GM18861 (cell line): ENCODE results near the gene RASSF4.

Experiments used
- ATAC-seq: cut with Tn5 transposase; IDR thresholded peaks from one replicate; pipeline ENCODE4 v1.9.1; 2021; ENCODE audit not compliant: unreplicated experiment

Gene RASSF4

DNA sequence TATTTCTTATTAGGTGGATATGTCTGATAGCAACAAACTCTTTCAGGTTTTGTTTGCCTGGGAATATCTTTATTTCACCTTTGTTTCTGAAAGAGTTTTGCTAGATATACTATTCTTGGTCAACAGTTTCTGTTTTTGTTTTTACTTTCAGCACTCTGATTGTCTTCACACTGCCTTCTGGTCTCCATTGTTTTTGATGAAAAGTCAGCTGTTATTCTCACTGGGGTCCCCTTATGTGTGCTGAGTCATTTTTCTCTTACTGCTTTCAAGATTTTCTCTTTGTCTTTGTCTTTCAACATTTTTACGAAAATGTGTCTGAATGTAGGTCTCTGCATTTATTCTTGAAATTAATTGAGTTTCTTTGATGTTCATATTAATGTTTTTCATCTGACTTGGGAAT lies 15.2 kb upstream of the RASSF4 start:
- no peak for ATAC-seq

GRCh38 chr10:44946205-44946604 lies 13.4 kb upstream of the RASSF4 start:
- peak; percentile 51 for ATAC-seq

DNA sequence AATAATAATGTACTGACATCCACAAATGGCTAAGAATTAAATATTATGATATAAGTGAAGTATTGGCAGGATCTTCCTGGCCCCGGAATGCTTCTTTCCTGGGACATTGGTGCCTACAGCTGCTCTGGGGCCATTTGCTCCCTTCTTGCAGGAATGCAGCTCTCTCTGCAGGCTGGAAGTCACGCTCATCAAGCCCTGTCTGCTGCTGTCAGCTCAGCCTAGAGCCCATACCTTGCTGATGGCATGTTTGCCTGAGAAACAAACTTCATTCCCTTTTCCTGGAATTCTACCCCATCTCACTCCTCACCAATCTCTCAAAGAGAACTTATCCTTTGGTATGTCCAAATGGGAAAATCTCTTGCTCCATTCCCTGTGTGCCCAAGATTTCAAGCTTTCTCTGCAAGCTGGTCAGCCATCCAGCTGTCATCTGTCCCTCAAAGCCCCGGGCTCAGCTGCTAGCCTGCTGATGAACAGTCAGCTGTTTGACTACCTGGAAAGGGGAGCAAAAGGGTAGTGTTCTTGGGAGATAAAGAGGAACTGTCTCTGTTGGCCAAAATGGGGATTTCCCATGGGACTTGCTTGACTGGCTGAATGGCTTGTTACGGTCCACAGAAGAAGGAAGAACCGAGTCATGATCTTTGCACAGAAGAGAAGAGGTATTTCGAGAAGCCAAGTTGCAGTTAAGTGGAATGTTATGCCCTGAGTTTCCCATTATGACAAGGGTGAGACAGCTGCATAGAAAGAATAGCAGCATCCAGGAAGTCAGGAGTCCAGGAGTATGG lies 12.0 kb upstream of the RASSF4 start:
- peak; percentile 61 for ATAC-seq

- ATAC-seq, result no peak
Measured at GRCh38 chr10:44948642-44949041, 11.0 kb upstream of the RASSF4 start.

DNA sequence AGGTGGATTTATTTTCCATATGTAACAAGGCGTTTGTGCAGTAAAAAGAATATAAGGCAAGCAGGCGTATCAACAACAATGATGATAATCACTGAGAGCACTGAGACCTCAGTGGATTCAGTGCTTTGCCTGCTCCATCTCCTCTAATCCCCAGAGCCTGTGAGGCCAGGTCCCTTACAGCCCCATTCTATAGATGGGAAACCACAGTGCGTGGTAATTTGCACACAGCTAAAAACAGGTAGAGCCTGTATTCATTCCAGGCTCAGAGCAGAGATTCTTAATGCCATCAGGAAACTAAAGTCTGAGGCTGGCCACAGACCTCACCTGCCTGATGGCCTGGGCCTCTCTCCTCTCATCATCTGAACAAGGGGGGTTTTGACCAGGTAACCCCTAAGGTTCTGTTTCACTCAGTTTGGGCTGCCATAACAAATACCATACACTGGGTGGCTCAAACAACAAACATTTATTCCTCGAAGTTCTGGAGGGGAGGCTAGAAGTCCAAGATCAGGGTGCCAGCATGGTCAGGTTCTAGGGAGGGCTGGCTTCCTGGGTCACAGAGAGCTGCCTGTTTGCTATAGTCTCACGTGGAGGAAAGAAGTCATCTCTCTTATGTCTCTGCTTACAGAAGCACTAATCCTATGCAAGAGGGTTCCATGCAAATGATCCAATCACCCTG lies 10.3 kb upstream of the RASSF4 start:
- no peak for ATAC-seq

- no peak for ATAC-seq
Measured at GRCh38 chr10:44949915-44950314, 9.7 kb upstream of the RASSF4 start.

GRCh38 chr10:44950326-44951225 lies 9.0 kb upstream of the RASSF4 start:
- no peak for ATAC-seq

- ATAC-seq, result no peak
Measured at GRCh38 chr10:44951576-44952226, 7.9 kb upstream of the RASSF4 start.

GRCh38 chr10:44952779-44953231 lies 6.8 kb upstream of the RASSF4 start:
- no peak for ATAC-seq

DNA sequence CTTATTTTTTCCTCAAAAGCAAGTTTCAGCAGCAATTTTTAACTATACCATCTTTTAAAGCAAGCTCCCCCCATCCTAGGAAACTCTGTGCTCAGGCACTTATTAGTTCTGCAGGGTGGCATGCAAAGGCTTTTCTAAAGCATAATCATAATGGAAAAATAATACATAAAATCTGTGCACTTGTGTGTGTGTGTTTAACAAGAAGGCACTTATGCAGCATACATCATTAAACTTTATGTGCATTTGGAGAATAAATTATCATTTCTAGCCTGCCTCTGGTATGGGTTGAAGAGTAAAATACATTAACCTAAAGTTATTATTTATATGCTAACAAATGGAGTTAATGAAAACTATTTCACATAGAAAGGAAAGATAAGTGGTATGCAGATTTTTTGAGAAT lies 5.6 kb upstream of the RASSF4 start:
- no peak for ATAC-seq

DNA sequence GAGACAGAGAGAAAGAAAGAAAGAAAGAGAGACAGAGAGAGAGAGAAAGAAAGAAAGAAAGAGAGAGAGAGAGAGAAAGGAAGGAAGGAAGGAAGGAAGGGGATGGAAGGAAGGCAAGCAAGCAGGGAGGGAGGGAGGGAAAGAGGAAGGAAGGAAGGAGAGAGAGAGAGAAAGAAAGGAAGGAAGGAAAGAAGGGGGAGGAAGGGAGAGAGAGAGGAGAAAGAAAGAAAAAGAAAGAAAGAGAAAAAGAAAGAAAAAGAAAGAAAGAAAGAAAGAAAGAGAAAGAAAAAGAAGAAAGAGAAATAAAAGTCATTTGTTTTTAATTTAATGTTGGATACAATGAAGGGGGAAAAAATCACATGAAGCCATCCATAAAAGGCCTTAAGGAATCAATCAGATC lies 4.6 kb upstream of the RASSF4 start:
- ATAC-seq, result no peak

GRCh38 chr10:44955413-44956070 lies 4.1 kb upstream of the RASSF4 start:
- ATAC-seq, result no peak

DNA sequence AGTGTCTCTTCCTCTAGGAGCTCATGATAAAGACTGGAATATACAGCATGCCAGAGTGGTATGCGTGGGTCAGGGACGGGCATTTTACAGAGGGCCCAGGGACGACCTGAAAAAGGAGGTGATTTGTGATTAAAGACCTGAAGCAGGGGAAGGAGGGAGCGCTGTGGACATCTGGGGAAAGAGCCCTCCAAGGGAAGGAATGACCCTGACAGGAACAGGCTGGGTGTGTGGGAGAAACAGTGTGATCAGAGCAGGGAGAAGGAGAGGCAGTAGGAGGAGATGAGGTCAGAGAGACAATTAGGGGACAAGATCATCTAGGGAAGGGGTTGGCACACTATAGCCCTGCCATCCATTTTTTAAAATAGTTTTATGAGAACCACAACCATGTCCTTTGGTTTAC lies 3.4 kb upstream of the RASSF4 start:
- no peak for ATAC-seq

GRCh38 chr10:44956717-44957706 lies 2.6 kb upstream of the RASSF4 start:
- ATAC-seq, result no peak

DNA sequence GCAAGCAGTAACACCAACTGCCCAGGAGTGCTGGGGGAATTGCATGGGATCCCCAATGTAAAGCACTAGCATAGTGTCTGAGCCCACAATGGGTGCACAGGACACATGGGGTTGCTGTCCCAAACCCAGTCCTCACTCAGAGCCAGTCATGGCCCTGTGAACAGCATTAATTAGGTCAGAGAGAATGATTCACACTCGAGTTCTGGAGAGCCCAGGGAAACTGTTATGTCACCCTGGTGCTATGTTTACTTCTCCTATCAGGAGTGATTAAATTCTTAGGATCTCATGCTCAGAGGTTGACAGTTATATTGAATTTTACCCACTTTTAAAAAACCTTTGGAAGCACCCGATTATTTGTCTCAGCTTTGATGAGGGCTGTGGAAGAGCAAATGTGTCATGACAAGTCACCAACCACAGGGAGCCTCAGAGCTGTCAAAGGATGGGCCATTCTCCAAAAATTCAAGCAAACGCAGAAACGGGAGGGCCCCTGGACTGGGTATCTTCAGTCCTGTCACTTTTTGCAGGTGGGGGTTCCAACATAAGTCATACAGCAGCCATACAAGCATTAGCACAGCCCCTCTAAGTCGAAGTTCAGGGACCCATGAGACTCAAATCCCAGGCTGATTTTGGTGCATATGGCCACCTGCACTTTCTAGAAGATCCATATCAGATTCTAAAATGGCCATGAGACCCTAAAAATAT lies 1.3 kb upstream of the RASSF4 start:
- ATAC-seq, result no peak

DNA sequence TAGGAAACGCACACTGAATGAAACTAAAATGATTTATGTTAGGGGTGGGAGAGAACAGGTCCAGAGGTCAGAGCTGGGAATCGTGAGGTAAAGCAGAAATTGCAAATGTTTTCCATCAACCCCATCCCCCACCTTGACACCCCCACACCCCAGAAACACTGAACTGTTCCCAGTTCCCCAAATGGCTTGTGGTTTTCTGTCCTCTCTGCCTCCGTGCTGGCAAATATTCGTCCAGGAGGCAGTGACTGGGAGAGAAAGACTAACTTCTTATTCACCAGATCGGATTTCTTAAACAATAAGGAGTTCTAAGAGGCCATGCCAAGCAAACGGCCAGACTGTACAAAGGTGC lies 730 bp upstream of the RASSF4 start:
- ATAC-seq, result no peak

DNA sequence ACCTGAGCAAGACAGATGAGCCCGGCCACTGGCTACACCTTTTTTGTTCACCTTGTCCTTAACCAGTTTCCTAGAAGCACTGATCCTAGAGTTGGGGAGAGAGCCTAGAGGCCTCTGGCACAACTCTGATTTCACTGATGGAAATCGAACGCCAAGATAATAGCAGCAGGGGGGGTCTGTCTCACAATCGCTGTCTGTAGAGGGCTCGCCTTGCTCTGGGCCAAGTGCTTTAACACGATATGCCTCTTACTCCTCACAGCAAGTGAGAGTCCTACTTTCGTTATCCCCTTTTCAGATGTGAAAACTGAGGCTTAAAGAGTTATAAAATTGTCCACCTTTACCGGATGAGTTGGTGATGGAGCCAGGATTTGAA lies 472 bp downstream of the RASSF4 start:
- no peak for ATAC-seq

DNA sequence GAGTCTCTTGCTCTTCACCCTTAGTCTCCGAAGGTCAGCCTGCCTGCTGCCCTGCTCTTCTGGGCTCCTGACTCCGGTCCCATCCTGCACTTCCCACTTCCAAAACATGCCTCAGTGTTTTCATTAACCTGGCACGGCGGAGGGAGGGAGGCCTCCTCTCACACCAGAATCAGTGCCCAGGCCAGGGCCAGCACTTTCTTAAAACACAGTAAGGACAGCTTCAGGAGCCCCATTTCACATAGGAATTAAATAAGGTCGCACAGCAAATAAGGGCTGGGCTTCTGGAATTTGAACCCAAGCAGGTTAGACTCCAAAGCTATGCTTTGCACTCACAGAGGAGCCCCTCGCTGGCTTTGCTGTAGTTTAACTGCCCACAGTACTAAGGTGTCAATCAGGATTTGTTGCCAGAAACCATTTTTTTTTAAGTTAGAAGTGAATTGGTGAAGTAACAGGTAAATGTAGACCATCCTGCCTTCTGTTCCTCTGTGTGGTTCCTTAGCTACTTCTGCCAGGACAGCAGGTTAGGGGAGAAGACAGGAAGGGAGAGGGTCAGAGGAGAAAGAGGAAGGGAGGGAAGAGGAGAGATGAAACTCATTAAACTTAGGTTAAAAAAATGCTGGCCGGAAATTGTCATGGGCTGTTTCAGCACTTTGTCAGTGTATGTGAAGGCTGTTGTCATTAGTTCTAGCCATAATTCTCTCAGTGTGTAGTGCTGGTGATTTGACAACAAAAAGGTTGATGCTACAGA lies 1.1 kb downstream of the RASSF4 start:
- ATAC-seq, result no peak
